SK-N-SH (cell line): ENCODE data around the gene LIX1.

Source experiments
- CTCF ChIP-seq: fragments of 200-600 bp; sonication (generic); IDR thresholded peaks from 2 replicates; pipeline ENCODE4 v1.6.1; 2017; ENCODE audit warnings: antibody characterized with exemption, mild to moderate bottlenecking, moderate library complexity
- FOXJ3 ChIP-seq: sonication (generic); formaldehyde crosslinking; IDR thresholded peaks from 2 replicates; pipeline ENCODE4 v1.5.1; 2020; ENCODE audit warnings: mild to moderate bottlenecking, missing genetic modification reagents
- IRF3 ChIP-seq: fragments of 150-350 bp; IDR thresholded peaks from 2 replicates; pipeline ENCODE4 v1.6.1; 2016; ENCODE audit warnings: mild to moderate bottlenecking, low read depth, low read length
- POLR2AphosphoS5 ChIP-seq: IDR thresholded peaks from 2 replicates; pipeline ENCODE4 v1.6.1; 2012; ENCODE audit warnings: low read depth, low read length
- RAD21 ChIP-seq: IDR thresholded peaks from 2 replicates; pipeline ENCODE4 v1.6.1; 2012; ENCODE audit warnings: mild to moderate bottlenecking, low read length
- RCOR1 ChIP-seq: fragments of 150-350 bp; IDR thresholded peaks from 2 replicates; pipeline ENCODE4 v1.6.1; 2017; ENCODE audit warnings: antibody characterized with exemption, low read length
- SMC3 ChIP-seq: IDR thresholded peaks from 2 replicates; pipeline ENCODE4 v1.6.1; 2012; ENCODE audit warnings: low read depth, low read length, improper control_type of control experiment
- TCF12 ChIP-seq: IDR thresholded peaks from 2 replicates; pipeline ENCODE4 v1.4.0; 2012
- USF1 ChIP-seq: IDR thresholded peaks from 2 replicates; pipeline ENCODE4 v1.4.0; 2012; ENCODE audit warnings: low read depth, borderline replicate concordance

GRCh38 chr5:97096846-97097245 lies 45.6 kb downstream of the LIX1 start:
- TF ChIP-seq USF1 (no peak), CTCF (no peak), IRF3 (no peak), SMC3 (no peak), POLR2AphosphoS5 (no peak), RAD21 (no peak), RCOR1 (no peak), FOXJ3 (no peak), TCF12 (no peak)
